CD4-positive, alpha-beta T cell treated with Interleukin-4 for 1 hour (primary cell): ENCODE data around the gene FHIT.

Experiments used
- DNase-seq, 2 donors: peaks; one replicate each; pipeline ENCODE4 v3.0.0-alpha.2; 2020 to 2022

FHIT gene

DNA sequence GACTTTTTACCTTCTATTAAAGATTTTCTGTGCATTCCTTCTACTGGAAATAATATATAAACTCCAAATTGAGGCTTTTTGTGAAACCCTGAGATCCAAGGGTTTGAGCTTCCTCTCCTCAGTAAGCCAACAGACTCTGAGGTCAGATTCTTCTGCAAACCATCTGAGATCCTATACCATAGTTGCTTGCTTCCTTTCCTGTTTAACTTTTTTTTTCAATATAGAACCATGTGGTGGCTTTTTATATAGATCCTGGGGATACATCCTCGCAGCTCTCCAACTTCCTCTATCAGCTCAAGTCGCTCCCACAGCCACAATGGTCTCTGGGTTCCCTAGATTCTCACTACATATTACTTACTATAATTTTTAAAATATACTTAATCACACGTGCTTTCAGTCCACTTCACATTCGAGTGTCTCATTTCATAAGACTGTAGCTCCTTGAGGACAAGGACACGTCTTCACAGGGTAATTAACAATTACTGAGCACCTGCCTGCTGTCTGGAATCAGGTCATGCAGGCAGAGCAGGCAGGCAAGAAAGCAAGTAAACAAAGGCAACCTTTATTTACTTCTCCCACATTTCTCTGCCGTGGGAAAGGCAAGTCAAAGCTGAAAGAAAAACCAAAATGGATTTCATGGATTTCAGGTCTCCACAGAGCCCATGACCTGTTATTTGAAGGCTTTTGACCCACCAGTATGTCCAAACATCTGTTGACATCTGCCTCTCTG is 941.5 kb downstream of the FHIT start:
- DNase-seq: no peak

DNA sequence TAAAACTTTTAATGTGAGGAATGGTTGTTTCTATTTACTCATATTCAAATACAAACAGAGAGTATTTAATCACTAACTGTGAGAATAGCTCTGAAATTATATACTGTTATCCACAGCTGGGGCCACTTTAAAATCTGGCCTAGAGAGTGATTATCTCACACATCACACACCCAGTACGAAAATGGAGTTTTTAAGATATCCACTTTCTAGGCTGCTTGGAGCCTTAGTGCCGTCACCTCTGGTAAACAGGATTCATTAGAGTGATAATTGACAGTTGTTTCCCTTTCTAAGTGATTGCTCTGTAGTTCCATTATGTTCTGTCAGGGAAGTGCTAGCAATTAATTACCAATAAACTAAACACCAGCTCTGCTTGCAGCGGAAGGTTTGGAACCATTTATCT is 942.4 kb downstream of the FHIT start:
- no peak for DNase-seq

DNA sequence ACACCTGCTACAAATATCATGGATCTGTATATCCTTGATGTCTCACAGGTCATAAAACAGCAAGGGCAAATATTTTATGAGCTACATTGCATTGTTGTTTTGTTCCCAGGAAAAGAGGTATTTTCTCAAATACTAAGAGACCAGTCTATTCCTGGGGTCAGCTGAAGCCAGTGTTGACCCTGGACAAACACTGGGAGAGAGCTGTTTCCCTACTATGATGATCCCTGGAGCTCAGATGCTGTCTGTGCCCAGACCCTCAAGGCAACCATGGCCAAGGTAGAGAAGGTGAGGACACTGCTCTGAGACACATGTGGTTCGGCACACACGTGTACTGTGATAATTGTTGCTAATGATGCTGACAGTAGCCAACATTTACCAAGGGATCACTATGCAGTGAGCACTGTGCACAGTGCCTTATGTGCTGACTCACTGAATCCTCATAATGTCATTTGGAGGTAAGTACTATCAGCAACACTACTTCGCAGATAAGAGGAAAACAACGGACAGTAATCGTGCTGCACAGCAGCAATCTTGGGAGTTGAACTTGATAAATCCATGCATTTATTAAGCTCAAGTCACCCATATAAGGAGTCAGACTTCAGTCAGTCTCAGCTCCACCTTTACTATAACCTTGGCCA is 943.6 kb downstream of the FHIT start:
- DNase-seq: no peak

DNA sequence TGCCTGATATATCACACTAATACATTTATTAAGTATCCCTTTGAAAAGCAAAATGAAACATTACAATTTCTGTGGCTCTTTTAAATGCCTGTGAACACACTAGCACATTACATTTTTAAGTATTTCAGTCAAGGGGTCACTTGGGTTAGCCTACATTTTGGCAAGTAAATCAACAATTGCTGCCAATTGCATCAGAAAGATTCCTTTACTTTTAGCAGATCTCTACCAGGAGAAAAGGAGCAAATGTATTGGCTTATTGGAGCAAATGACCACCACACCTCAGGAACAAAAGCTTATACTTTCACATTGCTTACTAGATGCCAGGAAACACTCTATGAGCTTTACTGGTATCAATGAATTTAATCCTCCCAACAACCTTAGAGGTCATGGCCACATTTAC is 947.1 kb downstream of the FHIT start:
- DNase-seq: no peak

DNA sequence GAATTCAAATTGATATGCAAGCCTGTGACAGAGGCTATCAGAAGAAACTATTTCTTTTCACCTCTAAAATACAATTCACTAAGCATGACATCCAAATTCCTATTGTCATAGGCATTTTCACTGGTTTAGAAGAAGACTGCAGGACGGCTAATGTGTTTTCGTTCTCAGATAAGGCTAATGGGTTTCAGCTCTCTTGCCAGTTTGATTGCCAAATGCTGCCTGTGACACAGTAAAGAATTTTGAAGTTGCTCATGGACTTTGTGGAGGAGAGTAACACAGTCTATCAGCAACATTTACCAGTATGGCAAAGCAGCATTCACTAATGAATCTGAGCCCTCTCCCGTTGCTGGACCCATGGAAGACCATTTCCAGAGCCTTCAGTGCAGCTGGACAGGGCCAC is 948.1 kb downstream of the FHIT start:
- DNase-seq: no peak

DNA sequence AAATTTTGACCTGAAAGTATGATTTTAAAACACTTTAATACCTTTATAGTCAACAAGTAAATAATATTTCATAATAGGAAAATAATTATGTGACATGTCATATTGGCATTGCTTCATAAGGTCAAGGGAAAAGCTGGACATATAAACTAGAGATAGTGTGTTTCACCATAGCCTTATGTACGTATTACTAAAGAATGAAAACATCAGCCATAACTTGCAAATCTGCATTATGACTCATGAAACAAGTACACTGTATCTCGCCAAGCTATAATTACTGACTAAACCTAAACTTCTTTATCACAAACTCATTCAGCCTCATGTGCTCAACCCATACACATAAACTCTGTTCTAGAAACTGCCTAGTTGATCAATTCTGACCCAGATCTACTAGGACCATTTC is 950.1 kb downstream of the FHIT start:
- no peak for DNase-seq

DNA sequence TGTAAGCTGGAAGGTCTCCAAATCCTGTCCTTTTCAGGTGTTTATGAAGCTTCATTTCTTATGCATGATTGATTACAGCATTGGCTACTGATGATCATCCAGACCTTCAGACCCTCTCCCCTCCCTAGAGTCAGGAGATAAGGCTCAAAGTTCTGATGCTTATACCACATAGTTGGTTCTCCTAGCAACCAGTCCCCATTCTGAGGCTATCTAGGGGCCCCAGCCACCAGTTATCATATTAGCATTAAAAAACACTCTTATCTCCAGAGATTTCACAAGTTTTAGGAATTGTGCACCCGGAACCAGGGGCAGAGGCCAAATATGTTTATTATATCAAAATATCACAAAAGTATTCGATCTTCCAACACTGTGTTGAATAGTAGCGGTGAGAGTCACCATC is 953.1 kb downstream of the FHIT start:
- no peak for DNase-seq

DNA sequence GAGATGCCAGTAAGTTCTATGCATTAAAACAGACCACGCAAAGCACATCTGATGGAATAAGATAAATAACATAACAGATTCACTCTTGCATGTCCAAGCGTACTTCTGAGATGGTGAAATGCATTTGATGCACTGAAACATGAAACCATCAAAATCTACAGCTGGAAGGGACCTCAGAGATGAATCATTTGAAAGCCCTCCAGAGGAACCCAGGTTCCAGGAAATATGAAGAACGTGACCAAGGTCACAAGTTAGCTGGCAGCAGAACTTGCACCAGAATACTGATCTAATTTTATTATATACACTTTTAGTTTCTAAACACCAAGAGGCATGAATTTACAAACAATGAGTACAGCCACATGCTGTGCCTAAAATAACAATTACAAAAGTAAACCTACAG is 957.1 kb downstream of the FHIT start:
- DNase-seq: no peak

DNA sequence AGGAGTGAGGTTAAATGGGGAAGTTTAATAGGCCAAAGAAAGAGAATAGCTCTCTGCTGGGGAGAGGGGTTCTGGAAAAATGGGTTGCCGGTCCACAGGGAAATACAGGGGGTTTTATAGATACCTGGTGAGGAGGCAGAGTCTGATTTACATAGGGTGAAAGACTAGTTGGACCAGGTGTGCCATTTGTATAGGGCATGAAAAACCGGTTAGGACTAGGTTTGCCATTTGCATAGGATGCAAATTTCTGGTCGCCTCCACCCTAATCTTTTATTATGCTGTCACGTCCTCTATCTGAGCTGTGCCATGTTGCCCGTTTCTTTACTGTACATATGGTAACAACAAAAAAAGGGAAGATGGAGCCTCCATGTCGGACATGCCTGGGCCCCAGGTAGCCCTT is 960.1 kb downstream of the FHIT start:
- DNase-seq: no peak

DNA sequence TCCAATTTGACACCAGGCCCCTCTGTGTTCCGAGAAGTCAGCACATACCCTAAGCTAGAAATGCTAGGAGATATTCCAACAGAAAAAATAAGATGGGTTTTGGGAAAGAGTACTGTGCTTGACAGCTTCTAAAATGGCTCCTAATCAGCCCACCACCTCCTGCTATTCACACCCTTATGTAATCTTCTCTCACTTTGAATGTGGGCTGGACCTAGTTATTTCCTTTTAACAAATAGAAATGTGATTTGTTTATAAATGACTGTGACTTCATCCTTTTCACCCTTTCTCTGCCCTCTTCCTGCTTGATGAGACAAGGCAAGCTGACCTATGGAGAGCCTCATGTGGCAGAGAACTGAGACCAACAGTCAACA is 961.1 kb downstream of the FHIT start:
- no peak for DNase-seq

DNA sequence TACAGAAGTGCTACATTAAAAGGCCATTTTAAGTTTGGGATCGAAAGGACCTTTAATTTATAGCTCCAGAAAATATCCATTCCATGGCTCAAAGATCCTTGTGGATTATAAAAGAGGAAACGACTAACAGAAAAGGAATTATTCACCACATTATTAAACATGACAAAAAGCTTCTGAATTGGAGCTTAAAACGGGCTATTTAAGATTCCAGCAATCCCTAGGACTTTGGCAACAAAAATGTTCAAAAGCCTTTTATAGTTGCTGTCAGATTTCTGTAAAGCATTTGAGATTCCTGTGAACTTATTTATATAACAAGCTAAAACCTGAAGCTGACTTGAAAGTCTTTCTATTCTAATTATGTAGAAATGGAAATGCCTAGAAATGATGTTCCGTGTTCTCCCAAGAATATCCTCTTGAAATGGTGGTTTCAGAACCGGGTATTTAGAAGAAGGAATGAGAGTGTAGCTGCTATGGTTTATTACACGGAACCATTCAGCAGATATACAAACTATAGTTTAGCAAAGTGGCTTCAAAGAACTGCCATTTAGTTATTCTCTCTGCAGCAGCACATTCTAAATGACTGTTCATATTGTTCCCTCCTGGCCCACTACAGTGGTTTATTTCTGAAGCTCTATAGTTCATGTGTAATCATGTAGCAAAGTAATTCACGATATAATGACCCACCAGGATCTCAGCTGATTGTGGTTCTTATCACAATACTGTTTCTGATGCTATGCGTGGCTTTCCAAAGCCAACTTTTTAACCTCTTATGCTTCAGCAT is 961.7 kb downstream of the FHIT start:
- no peak for DNase-seq

DNA sequence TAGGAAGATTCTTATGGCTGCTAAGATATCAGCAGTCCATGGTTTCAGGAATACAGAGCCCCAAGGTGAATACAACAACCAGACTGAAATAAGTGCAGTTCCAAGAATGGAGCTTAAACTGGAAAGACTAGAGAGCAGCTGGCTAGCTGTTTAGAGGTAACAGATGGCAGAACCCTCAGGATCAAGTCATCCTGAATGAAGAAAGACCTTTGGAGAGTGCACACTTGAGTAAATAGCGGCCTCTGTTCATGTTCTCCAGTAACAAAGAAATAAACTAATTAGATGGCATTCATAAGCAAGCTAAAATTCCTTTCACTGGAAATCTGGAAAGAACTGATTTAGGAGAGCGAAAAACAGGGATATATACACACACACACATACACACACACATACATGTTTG is 968.4 kb downstream of the FHIT start:
- DNase-seq: no peak

DNA sequence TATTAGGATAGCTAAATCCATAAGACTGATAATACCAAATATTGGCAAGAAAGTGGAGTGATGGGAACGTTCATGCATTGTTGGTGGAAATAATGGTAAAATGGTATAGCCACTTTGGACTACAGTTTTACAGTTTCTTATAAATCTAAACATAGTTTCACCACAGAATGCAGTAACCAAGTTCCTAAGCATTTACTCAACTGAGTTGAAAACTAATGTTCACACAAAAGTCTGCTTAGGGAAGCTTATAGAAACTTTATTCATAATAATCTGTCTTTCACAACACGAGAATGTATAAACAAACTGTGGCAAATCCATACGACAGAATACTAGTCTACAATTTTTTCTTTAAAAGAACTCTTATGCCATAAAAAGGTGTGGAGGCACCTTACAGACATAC is 969.3 kb downstream of the FHIT start:
- no peak for DNase-seq

DNA sequence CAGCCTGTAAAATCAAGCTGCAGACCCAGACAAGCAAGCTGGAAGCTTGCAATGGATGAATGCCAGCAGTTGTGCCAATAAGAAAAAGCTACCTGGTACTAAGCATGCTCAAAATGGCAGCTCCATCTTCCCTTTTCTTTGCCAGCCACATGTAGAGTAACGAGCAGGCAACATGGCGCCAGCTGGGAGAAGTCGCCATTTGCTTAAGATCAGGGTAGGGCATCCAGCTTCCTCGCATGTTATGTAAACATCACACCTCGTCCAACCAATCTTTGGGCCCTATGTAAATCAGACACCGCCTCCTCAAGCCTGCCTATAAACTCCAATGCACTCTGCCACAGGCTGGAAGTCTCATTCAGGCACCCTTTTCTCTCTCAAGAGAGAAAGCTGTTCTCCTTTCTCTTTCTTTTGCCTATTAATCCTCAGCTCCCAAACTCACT is 973.9 kb downstream of the FHIT start:
- DNase-seq: no peak

DNA sequence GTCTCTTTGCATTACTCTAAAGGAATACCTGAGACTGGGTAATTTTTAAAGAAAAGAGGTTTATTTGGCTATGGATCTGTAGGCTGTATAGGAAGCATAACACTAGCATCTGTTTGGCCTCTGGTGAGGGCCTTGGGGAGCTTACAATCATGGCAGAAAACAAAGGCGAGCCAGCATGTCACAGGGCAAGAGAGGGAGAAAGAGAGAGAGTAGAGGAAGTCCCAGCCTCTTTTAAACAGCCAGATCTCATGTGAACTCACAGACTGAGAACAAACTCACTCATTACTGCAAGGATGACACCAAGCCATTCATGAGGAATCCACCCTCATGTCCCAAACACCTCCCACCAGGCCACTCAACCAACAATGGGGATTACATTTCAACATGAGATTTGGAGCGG is 974.6 kb downstream of the FHIT start:
- no peak for DNase-seq

DNA sequence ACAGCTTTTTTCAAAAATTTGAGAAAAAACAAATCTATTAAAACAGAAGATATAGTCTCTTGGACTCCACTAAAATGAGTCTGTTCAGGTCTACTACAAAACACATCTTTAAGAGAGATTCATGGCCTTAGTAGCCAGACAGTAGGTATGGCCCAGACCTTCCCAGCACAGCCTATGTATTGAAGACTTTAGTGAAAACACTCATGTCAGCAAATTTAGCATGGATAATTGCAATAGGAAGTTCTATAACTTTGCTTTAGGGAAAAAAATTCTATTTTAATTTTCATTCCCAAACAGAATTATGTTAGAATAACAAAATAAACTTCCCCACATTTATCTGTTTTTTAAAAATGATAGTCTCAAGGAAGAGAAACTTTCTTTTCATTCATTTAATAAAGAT is 976.6 kb downstream of the FHIT start:
- DNase-seq: no peak

DNA sequence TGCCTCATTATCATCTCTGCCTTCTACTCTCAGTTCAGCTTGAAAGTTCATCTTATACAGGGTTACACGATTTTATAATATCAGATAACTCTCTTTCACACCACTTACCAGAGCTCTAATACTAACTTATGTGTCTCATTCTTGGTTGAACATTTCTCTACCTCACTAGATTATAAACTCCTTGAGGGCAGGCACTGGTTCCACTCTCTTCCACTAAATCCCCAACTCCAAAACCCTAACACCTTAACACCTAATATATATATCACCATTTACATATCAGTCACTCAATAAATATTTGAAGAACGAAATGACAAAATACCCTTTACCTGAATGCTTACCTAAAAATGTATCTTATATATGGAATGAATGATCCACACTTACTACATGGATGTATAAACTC is 977.2 kb downstream of the FHIT start:
- DNase-seq: no peak

DNA sequence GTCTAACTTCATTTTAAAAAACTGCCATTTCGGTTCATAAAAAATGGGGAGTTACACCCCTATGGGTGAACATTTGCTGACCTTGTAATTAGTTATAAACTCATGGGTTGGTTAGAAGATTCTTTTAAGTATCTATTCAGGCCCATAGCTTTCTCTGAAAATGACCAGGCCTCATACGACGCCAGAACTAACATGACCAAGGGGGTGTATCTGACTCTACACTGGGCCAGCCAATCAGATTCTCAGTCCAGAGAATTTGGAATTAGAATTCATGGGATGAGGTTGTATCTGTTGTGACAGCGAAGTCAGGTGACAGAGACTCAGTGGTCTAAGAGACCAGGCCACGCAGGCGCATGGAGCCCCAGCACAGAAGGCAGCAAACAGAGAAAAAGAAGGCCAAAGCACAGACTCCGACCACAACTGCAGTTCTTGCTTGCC is 981.4 kb downstream of the FHIT start:
- no peak for DNase-seq

DNA sequence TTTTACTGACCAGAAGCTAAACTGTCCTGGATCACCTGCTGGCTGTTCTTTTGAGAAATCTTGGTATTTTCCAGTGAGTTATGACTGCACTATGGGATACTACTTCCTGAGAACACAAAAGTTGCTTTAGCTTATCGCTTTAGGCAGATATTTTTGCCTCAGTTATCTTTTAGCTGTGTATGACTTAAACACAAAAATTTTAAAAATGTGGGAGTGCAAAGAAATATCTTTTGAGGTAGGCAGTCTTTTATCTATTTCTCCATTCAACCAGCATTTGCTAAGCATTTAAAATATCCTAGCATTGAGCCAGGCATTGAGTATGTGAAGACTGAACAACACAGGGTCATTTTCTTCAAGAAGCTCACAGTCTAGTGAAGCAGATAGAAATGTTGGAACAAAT is 981.9 kb downstream of the FHIT start:
- no peak for DNase-seq

DNA sequence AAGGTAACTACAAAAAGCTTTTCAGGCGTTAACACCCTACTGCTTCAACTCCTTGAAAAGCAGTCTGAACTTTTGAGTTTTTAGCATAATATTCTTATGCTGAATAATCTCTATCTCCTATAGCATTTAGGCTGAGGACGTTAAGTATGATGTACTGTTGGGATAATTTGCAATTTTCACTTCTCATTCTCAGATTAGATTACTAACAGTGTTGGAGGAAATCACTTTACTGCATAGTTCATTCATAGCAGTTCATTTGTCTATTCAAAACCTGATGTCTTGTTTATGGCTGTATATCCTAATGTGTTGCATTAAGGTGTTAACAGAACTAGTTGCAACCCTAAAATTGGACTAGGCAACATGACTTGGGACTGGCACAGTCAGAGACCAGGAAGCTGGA is 983.1 kb downstream of the FHIT start:
- no peak for DNase-seq

DNA sequence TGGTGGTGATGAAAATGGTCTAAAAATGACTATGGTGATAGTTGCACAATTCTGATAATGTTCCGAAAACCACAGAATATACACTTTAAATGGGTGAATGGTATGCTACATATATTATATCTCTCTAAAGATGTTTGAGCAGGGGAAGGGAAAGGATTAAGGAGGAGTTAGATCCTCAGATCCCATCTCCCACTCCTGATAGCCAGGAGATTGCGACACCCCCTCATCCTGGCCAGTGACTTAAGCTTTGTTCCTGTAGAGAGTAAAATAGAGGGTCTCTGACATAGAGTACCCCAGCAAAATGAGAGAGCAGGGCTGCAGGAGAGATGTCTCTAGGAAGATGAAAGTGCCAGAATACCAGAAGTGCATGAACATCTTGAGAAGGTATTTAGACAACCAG is 984.8 kb downstream of the FHIT start:
- no peak for DNase-seq

DNA sequence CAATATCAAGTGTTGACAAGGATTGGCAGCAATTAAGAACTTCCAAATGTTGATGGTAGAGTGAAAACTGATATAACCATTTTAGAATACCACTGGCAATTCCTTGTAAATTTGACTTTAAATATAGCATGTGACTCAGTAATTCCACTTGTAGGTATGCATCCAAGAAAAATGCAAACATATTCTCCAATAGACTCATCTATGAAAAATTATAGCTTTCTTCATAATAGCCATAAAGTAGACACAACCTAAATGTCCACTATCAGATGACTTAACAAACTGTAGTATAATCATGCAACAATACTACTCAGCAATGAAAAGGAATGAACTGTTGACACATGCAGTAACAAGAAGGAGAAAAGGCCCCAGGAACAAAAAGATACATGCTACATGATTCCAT is 988.1 kb downstream of the FHIT start:
- no peak for DNase-seq

DNA sequence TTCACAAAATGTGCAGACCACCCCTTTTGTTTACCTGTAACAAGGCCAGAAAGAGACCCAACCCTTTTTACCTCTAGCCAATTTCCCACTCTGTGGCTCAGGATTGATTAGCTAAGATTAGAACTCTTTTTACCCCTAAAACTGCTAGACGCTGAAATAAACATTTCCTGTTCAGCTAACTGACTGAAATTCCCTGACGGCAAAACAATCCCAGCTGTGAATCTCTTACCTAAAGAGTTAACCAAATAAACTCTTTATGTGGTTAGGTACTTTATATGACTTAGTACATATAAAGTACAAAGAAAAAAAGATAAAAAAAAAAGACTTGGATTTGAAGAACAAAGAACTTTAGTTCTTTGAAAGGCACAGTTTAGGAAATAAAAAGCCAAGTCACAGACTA is 988.7 kb downstream of the FHIT start:
- DNase-seq: no peak

DNA sequence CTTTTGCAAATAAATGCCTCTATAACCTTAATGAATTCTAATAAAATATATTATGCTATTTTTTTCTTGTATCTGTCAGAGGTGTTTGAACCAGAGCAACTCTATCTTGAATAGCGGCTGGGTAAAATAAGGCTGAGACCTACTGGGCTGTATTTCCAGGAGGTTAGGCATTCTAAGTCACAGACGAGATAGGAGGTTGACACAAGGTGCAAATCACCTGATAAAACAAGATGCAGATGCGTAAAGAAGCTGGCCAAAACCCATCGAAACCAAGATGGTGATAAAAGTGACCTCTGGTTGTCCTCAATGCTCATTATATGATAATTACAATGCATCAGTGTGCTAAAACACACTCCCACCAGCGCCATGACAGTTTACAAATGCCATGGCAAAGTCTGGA is 990.7 kb downstream of the FHIT start:
- DNase-seq: no peak
